HG03565 (cell line): ENCODE measurements around the gene FZD7.

ENCODE experiments used
- ATAC-seq: cut with Tn5 transposase; IDR thresholded peaks from one replicate; pipeline ENCODE4 v1.9.1; 2021; ENCODE audit warnings: mild to moderate bottlenecking, moderate library complexity; ENCODE audit not compliant: unreplicated experiment

Gene FZD7

DNA sequence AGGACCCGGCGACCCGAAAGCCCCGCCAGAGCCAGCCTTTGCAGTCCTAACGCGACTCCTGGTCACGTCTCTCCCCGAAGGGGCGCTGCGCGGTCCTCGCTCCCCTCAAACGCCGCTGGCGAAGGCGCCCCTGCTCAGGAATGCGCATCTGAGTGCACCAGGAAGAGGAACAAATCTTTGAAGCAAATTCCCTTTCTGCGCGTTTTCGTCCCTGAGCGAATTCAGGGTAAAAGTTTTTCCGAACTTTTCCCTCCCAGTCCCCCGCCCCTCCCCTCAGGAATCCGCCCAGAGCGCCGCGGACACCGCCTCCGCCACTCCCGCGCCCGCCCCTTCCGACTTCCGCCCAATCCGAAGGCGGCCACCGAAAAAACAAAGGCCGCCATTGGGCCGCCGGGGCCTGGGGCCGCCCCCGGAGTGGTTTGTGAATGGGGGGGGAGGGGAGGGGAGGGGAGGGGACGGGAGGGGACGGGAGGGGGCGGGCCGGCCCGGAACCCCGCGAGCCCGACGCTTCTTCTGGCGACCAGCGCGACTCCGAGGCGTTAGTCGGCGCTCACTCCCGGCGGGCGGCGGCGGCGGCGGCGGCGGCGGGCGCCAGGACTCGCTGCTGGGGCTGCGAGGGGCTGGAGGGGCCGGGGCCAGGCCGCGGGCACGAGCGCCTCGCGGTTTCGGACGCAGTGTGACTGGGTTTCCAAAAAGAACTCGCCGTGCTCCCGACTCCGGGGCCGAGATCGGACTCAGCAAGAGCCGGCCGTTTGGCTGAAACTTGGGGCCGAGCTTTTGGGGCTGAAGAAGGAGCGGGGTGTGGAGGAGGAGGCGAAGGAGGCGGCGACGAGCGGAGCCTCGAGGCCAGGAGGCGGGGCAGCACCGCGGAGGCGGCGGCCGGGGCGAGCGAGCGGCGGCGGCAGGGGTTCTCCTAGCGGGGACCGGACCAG lies at the start of gene FZD7:
TSS of gene FZD7 (plus strand) at position 539 of the 932 bp plus-strand sequence. CDS start 793 bp downstream, outside the sequence.
- ATAC-seq: peak; percentile 61

DNA sequence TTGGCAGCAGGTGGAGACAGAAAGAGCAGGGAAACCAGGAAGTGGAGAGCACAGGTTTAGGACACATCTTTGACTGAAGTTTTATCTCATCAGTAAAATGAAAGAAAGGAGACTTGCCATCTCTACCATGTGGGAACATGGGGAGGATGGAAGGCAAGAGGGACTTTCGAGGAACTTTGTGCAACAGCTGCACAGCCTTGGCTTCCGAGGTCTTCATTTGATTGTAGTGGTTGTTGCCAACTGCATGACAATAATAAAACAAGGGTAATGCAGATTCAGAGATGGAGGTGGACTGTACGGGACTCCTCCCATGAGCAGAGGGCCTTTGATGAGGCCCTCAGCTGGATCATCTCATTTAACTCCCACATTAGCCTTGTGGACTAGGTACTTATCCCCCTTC lies 49.3 kb upstream of the FZD7 start:
- ATAC-seq: no peak

DNA sequence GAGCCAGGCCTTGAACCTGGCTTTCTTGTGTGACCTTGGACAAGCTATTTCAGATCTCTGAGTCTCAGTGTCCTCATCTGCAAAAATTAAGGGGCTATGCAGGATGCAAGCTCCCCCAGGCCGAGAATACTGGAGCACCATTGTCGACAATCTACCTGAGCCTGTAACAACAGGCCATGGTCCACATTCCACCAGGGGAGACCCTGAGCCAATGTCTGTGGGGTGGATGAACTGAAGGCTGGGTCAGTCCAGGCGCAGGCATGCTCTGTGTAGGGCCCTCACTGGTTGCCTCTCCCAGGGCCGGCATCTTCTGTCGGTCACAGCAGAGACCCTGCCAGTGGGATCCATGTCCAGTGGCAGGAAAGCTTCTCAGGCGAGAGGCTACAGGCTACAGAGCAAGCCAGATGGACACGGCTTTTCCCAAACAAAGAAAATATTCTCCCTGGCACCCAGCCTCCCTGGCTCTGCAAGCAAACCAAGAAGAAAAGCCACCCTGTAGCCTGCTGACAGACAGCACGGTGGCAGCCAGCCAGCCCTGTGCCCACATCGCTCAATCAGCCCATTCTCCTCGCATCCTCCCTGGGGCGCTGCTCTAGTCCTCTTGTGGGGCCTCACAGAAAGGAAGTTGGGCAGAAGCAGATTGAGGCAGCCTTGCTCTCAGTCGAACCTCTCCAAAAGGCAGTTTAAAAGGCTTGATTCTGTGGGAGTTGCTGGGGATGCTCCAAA lies 48.7 kb upstream of the FZD7 start:
- no peak for ATAC-seq

DNA sequence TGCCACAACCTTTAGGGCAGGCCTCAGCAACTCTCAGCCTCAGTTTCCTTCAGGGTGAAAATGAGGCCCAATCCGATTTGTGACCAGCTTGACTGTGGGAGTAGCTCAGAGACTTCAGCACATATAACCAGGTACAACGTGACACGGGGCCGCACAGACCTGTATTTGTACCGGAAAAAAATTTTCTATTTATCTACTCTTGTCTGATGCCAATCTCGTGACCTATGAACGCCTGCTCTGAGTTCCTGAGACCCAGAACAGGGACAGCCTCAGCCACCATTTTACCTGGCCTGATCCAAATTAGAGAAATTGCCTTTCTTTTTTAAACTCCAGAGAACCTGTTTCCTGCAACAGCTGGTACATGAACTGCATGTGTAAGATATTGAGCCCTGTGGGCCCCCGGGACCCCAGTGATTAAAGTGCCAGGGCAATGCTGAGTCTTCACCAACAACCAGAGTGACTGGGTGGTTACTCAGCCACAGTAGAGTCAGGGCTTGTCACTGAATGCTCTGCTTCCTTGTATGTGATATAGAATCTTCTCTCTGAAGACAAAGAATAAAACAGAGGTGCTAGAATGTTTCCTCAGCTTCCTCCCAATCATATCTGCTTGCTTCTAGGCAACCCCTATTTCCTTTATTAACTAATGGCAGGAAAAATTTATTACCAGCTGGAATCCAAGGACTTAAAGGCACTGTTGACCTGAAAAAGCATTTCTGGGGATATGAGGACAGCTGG lies 47.8 kb upstream of the FZD7 start:
- ATAC-seq: no peak

DNA sequence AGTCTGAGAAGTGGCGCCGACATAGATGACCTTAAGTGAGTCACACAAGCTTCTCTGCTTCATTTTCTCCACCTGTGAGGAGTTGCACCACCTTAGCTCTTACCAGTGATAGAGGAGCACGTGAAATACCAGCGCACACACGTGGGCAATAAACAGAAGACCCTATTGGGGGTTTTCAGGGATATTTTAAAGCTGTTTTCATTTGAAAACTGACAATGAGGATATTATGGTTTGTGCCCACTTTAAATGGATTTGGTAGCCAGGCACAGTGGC lies 47.3 kb upstream of the FZD7 start:
- no peak for ATAC-seq

DNA sequence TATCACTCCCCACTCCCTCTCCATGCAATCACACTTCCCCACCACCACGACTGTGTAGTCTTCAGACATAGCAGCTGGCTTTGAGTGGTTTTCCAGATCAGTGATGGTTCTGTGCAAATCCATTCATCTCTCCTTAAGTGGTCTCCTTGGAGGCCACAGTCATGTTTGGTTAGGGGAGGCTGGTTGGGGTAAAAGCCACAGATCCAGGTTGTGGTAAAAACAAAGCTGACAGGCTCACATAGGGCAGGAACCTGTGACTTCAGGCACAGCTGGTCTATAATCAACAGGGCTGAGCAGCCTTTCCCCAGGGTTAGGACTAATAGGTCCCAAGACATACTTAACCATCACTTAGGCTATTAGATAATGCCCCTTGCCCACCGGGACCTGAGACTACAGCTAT lies 46.2 kb upstream of the FZD7 start:
- no peak for ATAC-seq

DNA sequence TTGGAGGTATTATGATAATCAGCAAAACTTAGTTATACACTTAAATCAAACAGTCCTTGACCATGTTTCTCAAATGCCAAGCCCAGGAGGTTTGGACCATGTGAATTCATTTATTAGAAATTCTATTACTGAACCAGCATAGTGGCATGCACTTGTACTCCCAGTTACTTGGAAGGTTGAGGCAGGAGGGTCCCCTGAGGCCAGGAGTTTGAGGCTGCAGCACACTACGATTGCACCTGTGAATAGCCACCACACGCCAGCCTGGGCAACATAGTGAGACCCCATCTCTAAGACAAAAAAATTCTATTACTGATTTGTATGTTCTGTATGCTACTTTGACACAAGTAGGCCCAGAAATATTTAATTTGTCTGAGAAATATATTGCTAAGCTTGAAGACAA lies 43.6 kb upstream of the FZD7 start:
- no peak for ATAC-seq

DNA sequence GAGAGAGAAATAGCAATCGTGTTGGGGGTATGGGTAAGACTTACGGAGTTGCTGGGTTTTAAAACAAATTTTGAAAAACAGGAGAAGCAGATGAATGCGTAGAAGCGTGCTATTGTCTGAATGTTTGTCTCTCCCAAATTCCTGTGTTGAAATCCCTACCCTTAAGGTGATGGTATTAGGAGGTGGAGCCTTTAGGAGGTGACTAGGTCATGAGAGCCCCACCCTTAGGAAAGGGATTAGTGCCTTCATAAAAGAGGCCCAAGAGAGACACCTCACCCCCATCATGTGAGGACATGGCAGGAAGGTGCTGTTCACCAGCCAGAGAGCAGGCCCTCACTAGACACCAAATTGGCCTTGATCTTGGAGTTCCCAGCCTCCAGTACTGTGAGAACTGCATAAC lies 40.7 kb upstream of the FZD7 start:
- no peak for ATAC-seq

DNA sequence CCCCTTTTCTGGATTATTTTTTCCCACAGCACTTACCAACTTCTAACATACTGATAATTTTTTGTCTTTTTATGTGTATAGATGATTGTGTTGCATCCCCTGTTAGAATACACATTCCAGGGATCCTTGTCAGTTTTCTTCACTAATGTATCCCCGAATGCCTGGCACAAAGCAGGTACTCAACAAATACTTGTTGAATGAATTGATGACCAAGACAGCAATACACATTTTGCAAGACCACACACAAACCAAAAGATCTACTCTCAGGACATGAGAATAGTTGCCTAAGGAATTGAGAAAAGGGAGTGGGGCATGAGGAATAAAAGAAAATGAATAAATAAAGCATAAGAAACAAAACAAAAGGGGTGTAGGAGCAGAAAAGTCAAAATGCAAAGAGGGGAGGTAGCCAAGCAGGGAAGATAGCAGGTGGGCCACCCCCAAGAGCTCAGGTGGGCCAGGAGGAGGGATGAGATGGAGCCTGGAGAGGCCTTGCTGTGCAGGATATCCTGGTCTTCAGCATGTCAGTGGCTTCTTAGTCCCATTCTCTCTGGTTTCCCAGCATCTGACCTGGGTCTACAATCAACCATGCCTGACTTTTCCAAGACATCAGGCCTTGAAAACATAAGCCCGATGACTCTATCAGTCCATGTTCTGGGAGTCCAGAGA lies 38.5 kb upstream of the FZD7 start:
- ATAC-seq: no peak

DNA sequence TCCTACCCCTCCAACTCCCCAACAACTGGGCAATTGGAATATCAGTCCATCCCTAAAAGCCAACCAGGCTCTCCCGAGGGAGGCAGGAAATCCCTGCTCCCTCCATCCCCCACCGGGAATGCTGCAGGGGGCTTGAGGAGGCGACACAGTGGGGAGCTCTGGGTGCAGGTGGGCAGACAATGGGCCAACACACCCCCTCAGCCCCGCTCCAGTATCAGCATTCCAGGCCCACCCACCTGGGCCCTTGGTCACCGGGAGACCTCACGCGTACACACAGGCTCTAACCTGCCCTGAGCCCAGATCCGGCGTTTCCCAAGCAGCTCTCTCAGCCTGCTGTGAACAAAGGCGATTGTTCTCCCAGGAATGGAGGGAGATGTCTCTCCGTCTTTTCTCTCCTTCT lies 37.6 kb upstream of the FZD7 start:
- ATAC-seq: no peak

DNA sequence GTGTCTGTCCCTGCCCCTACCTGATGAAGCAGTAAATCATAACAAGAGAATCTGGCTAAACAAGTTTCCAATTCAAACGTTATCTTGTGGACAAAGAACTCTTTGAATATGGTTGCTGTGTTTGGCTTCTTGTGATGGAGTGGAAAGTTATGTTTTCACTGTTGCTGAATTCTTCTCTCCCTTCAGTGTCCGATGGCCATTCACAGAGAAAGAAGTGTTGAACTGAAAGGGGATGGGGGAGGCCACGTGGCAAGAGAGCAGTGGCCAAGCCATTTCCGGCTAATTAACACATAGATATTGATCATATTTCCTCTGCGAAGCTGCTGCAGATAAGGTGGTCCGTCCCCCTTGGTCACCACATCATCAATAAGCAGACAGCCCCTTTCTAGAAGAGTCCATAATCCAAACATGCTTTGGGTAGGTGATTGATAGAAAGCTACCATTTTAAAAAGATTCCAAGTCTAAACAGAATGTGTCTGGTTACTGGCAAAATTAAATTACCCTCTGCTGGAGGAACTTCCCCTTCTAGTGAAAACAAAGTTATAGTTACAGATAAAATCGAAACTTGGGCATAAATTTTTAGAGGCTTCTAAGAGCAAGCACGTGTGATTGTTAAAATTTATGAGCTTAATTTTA lies 36.9 kb upstream of the FZD7 start:
- no peak for ATAC-seq

DNA sequence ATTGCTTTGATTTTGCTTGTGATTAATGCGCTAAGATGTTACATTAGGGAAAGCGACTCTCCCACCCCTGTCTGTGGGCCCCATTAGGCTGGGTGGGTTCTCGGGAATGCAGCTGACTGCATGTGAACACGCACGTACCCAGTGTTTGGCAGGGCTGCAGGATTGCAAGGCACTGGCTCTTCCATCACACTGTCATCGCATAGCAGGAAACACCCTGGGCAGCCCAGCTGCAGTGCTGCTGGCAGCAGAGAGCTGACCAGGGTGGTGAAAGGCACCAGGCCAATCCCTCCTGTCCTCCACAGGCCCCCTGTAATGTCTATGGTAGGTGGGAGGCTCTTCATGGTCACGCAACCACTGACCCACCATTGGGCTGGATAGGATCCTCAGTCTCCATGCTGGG lies 34.4 kb upstream of the FZD7 start:
- no peak for ATAC-seq

DNA sequence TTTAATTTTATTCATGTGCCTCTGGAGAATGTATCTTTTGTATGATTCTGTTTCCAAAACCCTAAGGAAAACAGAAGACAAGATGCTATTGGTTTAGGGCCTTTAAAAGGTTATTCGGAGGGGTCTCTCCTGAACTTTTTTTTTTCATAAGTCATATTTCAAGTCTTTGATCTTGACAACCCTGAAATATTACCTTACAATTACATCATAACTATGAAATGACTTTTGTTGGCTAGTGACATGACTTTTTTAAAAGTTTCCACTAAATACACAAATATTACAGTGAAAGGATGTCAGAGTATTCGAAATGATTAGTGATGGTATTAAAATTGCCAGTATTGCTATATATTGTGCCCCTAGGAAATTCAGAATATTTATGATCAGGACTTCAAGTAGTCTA lies 31.8 kb upstream of the FZD7 start:
- no peak for ATAC-seq

DNA sequence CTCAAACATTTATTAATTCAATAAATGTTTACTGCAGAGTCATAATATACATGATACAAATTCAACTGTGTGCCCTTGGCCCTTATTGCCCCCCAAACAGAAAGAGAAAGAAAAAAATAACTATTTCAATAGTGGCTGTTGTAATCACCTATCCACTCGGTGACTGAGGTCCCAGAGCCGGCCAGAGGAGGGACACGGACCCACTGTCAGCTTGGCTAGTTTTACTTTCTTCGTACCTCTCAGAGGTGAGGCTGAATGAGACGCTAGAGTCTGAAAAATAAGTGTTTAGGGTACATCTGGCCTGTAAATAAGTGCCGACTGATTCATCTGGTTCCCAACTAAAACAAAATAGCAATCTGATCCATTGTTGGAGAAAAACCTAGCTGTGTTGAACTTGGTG lies 31.3 kb upstream of the FZD7 start:
- ATAC-seq: no peak

DNA sequence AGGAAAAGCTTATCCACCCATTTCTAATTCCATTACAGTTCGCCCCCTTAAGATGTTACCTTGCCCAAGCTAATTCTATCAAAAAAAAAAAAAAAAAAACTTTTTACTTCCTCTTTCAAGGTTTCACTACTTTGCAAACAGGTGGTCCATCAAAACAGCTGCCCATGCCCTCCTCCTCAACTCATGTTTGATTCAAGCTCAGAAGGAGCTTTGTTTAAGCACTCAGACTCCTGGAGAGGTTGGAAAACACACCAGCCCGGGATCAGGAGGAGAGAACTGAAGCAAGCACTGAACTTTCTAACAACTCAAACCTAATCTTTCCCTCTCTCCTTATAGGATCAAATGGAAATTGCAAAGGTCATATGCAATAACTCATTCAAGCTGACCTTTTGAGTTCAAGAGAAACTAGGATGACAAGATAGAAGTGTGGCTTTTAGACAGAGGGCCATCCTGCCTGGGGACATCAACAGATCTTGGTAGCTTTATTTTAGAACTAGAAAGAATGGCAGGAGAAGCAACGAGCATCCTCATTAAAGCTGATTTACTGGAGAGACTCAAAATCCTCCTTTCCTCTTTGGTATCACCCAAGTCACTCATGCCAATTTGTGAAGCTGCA lies 28.3 kb upstream of the FZD7 start:
- ATAC-seq: no peak

DNA sequence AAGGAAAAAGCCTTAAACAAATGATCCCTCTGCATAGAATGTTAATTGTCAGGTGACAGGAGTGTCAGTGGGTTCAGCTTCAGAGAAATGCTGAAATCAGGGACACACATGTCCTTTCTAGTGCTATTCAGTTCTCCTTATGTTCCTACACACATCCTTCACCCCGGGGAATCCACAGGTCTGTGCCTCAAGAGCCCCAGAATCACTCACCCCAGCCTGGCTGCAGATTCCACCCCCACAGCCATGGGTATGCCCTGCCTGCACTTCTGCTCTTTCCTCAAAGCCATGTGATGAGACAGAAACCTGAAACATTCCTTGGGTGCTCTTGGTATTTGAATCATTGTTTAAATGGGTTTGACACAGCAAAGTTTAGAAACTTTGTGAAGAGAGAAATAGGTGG lies 27.4 kb upstream of the FZD7 start:
- ATAC-seq: no peak

DNA sequence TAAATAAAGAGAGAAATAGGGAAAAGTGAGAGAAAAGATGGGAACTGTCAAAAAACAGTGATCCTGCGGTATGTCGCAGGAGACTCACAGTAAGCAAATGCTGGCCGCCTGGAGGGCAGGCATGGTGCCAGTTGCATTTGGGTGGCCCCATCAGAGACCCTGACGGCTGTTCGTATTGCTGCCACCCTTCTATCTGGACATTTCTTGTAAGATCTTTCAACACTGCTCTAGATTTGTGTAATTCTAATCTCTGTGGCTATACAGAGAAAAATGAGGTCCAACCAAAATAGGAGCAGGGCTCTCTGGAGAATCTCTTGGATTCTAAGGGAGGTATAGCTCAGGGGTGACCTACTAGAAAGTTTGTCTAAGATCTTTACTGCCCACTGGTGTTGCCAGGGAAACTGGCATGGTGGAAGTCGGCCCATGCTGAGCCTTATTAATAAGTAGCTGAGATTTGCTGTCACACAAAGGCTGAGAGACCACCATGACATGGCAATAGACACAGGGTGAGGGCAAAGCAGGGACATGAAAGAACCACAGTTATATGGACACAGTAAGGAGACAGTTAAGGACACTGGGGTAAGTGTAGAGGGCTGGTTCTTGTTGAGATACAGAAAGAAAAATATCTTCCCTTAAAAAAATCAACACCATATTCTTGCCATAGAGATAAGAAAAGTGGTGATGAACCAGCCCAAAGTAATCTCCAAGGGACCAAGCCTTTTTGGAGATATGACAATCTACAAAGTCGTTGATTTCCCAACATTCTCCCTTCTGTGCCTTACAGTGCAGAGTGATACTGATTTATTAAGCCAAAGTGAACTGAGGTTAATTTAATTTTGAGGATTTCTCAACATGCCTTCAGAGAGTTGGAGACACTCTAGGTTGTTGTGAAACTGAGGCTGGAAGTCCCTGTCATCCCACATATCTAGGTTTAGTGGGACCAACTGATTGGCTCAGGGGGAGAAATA lies 26.4 kb upstream of the FZD7 start:
- no peak for ATAC-seq

DNA sequence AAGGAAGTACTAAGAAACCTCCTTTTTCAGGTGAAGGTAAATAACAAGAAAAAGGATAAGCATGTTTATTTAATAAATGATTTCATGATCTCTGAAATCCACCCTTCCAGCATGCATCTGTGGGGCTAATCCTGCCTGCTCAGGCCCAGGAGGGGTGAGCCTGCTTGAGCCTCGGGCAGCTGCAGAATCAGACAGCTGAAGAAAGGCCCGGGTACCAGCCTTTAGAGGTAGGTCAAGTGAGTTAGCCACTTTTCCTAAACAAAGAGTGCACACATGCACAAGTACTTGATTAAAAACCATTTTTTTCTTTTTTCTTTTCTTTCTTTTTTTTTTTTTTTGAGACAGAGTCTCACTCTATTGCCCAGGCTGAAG lies 25.7 kb upstream of the FZD7 start:
- ATAC-seq: no peak

DNA sequence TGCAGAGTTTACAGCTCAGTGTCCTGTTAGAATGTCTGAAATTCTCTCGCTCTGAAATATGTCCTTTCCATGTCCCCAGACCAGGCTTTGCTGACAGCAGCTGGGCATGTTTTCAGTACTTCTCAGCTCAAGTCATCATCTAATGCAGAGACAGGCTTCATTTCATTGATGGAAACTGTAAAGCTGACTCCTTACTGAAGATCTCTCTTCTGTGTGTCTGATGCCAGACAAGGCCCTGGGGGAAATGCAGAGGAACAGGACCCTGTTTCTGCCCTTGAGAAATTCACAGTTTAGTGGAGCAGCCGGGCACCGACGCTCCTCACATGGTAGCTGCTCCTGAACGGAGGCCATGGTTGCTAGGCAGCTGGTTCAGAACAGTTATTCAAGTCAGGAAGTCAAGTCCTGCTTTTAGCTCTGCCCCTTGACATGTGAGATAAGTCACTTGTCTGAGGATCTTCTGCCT lies 24.6 kb upstream of the FZD7 start:
- no peak for ATAC-seq
